Liver (tissue), 9 donors: ENCODE measurements around the gene GLIS1. TPM values are rescaled to one million over a fixed set of nuclear protein-coding genes. Genes with fewer than 3 reads are reported as not detected.
"Not testable (repeated sequence)": the region's sequence is repeated elsewhere in the genome, so short reads cannot be mapped to it uniquely, and the experiment has no call there.

Source experiments
- DNase-seq: peaks from one replicate; pipeline ENCODE4 v3.0.0-alpha.2; 2017; ENCODE audit warnings: low spot score
- H3K27ac ChIP-seq, 2 donors: one replicate each; pipeline ENCODE4 v1.7.0; 2013; ENCODE audit warnings: inconsistent platforms in 2 of 2, low read length in 2 of 2, control low read depth in 1 of 2, low read depth in 1 of 2, mild to moderate bottlenecking in 1 of 2
- H3K27me3 ChIP-seq, 4 donors: one replicate each; pipeline versions ENCODE4 v1.6.1 to v1.7.0; 2013; ENCODE audit warnings: low read length in 3 of 4, inconsistent platforms in 1 of 4, mild to moderate bottlenecking in 1 of 4, moderate library complexity in 1 of 4; ENCODE audit not compliant: control insufficient read depth in 4 of 4, insufficient read depth in 4 of 4
- H3K36me3 ChIP-seq, 4 donors: one replicate each; pipeline versions ENCODE4 v1.6.1 to v1.7.0; 2013; ENCODE audit warnings: low read length in 3 of 4, mild to moderate bottlenecking in 3 of 4, low read depth in 1 of 4, moderate library complexity in 1 of 4; ENCODE audit not compliant: control insufficient read depth in 4 of 4, insufficient read depth in 3 of 4
- H3K4me1 ChIP-seq, 4 donors: one replicate each; pipeline versions ENCODE4 v1.6.1 to v1.7.0; 2013; ENCODE audit warnings: low read length in 3 of 4, mild to moderate bottlenecking in 3 of 4, moderate library complexity in 1 of 4; ENCODE audit not compliant: control insufficient read depth in 4 of 4, insufficient read depth in 4 of 4
- H3K4me3 ChIP-seq, 3 donors: one replicate each; pipeline versions ENCODE4 v1.6.1 to v1.7.0; 2013; ENCODE audit warnings: low read length in 3 of 3, control low read depth in 1 of 3, low read depth in 1 of 3, mild to moderate bottlenecking in 1 of 3
- H3K9ac ChIP-seq, 2 donors: one replicate each; pipeline ENCODE4 v1.7.0; 2013; ENCODE audit warnings: low read length in 2 of 2, mild to moderate bottlenecking in 2 of 2, moderate library complexity in 2 of 2, control low read depth in 1 of 2, low read depth in 1 of 2
- H3K9me3 ChIP-seq, 4 donors: one replicate each; pipeline versions ENCODE4 v1.6.1 to v1.7.0; 2013; ENCODE audit warnings: low read length in 3 of 4; ENCODE audit not compliant: control insufficient read depth in 4 of 4
- EGR1 ChIP-seq, 2 donors: IDR thresholded peaks; 2 replicates each; pipeline ENCODE4 v1.6.1; 2016 to 2018; ENCODE audit warnings: antibody characterized with exemption in 2 of 2, low read depth in 2 of 2
- FOXA1 ChIP-seq: IDR thresholded peaks from 2 replicates; pipeline ENCODE4 v1.6.1; 2016; ENCODE audit warnings: antibody characterized with exemption
- FOXA2 ChIP-seq: IDR thresholded peaks from 2 replicates; pipeline ENCODE4 v1.6.1; 2016; ENCODE audit warnings: antibody characterized with exemption
- GABPA ChIP-seq, 2 donors: IDR thresholded peaks in 1 of 2; conservative IDR thresholded peaks in 1 of 2; 2 replicates each; pipeline ENCODE4 v1.6.1; 2016; ENCODE audit warnings: antibody characterized with exemption in 2 of 2, mild to moderate bottlenecking in 1 of 2, moderate library complexity in 1 of 2
- HNF4A ChIP-seq, 2 donors: conservative IDR thresholded peaks; 2 replicates each; pipeline ENCODE4 v1.6.1; 2016; ENCODE audit warnings: antibody characterized with exemption in 2 of 2, mild to moderate bottlenecking in 2 of 2
- HNF4G ChIP-seq: IDR thresholded peaks from 2 replicates; pipeline ENCODE4 v1.6.1; 2016; ENCODE audit warnings: antibody characterized with exemption
- RAD21 ChIP-seq, 2 donors: IDR thresholded peaks; 2 replicates each; pipeline ENCODE4 v1.6.1; 2016; ENCODE audit warnings: antibody characterized with exemption in 2 of 2, mild to moderate bottlenecking in 2 of 2
- RXRA ChIP-seq, 2 donors: IDR thresholded peaks; 2 replicates each; pipeline ENCODE4 v1.6.1; 2017 to 2018; ENCODE audit warnings: antibody characterized with exemption in 2 of 2, mild to moderate bottlenecking in 1 of 2
- SP1 ChIP-seq: IDR thresholded peaks from 2 replicates; pipeline ENCODE4 v1.6.1; 2018; ENCODE audit warnings: antibody characterized with exemption, mild to moderate bottlenecking
- TAF1 ChIP-seq: conservative IDR thresholded peaks from 2 replicates; pipeline ENCODE4 v1.6.1; 2016; ENCODE audit warnings: antibody characterized with exemption, mild to moderate bottlenecking
- WGBS: extraction: QIAGEN DNeasy Blood & Tissue Kit; methylation state at CpG from one replicate; pipeline ENCODE4 v1.1.7; 2013; 5-methylcytosine and 5-hydroxymethylcytosine counted together
- polyA plus RNA-seq, 2 donors: library from polyadenylated mRNA; stranded (reverse) in 1 of 2; unstranded in 1 of 2; fragments of 200-250 nt in 1 of 2; fragments of >200 nt in 1 of 2; fragmentation: Nextera tagmentation in 1 of 2; extraction: Ambion mirVana in 1 of 2; gene quantifications; one replicate each; pipeline versions ENCODE4 v1.2.1 to v1.2.3, GENCODE V29; 2013 to 2015
- total RNA-seq, 2 donors: library from RNA; depleted of rRNA; stranded (reverse); fragments of >200 nt; gene quantifications; one replicate each; pipeline ENCODE4 v1.2.3, GENCODE V29; 2014
- TF ChIP-seq, protein P1 (sequence below): IDR thresholded peaks from 2 replicates; pipeline ENCODE4 v1.6.1; 2016; ENCODE audit warnings: antibody characterized with exemption, mild to moderate bottlenecking
- TF ChIP-seq, protein P2 (sequence below): fragments of 150-350 bp; IDR thresholded peaks from 2 replicates; pipeline ENCODE4 v1.5.1; 2017; ENCODE audit warnings: improper control_type of control experiment, low read depth, low read length; ENCODE audit not compliant: missing input control
- donor health status: healthy.
- donor health status: healthy.
- donor health status: healthy.
- donor health status: healthy.
- donor health status: healthy.

Gene GLIS1
- total and polyA plus RNA-seq, 4 donors = under 0.01 to 0.05 TPM; not detected in 2

- DNase-seq = no peak
- no peak overlapping the region for H3K27ac ChIP-seq
- no peaks in the 10 kb centered on the region for H3K9me3 ChIP-seq
- peaks cover 0 to 3% (median 0%) of the 10 kb centered on the region in 4 donors for H3K27me3 ChIP-seq
- no peak overlapping the region for H3K4me3 ChIP-seq
- TF ChIP-seq, protein P1, sequence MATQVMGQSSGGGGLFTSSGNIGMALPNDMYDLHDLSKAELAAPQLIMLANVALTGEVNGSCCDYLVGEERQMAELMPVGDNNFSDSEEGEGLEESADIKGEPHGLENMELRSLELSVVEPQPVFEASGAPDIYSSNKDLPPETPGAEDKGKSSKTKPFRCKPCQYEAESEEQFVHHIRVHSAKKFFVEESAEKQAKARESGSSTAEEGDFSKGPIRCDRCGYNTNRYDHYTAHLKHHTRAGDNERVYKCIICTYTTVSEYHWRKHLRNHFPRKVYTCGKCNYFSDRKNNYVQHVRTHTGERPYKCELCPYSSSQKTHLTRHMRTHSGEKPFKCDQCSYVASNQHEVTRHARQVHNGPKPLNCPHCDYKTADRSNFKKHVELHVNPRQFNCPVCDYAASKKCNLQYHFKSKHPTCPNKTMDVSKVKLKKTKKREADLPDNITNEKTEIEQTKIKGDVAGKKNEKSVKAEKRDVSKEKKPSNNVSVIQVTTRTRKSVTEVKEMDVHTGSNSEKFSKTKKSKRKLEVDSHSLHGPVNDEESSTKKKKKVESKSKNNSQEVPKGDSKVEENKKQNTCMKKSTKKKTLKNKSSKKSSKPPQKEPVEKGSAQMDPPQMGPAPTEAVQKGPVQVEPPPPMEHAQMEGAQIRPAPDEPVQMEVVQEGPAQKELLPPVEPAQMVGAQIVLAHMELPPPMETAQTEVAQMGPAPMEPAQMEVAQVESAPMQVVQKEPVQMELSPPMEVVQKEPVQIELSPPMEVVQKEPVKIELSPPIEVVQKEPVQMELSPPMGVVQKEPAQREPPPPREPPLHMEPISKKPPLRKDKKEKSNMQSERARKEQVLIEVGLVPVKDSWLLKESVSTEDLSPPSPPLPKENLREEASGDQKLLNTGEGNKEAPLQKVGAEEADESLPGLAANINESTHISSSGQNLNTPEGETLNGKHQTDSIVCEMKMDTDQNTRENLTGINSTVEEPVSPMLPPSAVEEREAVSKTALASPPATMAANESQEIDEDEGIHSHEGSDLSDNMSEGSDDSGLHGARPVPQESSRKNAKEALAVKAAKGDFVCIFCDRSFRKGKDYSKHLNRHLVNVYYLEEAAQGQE = no peak
- TF ChIP-seq TAF1 = no peak
- no peak for TF ChIP-seq FOXA2
- TF ChIP-seq HNF4A (conservative IDR thresholded peaks at IDR 0.05) = no peak
- no peak for TF ChIP-seq GABPA (IDR thresholded peaks at IDR 0.05 in 1 of 2, conservative IDR thresholded peaks at IDR 0.05 in 1 of 2)
- TF ChIP-seq FOXA1 = no peak
- no peak for TF ChIP-seq HNF4G
- no peak for TF ChIP-seq RAD21 (IDR thresholded peaks at IDR 0.05)
- TF ChIP-seq, protein P2, sequence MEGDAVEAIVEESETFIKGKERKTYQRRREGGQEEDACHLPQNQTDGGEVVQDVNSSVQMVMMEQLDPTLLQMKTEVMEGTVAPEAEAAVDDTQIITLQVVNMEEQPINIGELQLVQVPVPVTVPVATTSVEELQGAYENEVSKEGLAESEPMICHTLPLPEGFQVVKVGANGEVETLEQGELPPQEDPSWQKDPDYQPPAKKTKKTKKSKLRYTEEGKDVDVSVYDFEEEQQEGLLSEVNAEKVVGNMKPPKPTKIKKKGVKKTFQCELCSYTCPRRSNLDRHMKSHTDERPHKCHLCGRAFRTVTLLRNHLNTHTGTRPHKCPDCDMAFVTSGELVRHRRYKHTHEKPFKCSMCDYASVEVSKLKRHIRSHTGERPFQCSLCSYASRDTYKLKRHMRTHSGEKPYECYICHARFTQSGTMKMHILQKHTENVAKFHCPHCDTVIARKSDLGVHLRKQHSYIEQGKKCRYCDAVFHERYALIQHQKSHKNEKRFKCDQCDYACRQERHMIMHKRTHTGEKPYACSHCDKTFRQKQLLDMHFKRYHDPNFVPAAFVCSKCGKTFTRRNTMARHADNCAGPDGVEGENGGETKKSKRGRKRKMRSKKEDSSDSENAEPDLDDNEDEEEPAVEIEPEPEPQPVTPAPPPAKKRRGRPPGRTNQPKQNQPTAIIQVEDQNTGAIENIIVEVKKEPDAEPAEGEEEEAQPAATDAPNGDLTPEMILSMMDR = no peak
- TF ChIP-seq EGR1 (IDR thresholded peaks at IDR 0.05; ENCODE audit: low read depth in 2 of 2) = no peak
- TF ChIP-seq RXRA (IDR thresholded peaks at IDR 0.05) = no peak
- TF ChIP-seq SP1 = no peak
- H3K9ac ChIP-seq = no peak overlapping the region
- no peaks in the 10 kb centered on the region for H3K4me1 ChIP-seq
- no peaks in the 10 kb centered on the region for H3K36me3 ChIP-seq
- WGBS = 96% methylated on average over 3 of the region's 3 CpGs
These were observed 182.2 kb downstream of the GLIS1 start for GRCh38 chr1:53556657-53557227.

GRCh38 chr1:53555620-53556326 lies 183.2 kb downstream of the GLIS1 start:
- H3K27me3 ChIP-seq, H3K36me3 ChIP-seq, H3K9me3 ChIP-seq, H3K9ac ChIP-seq, H3K4me1 ChIP-seq, H3K27ac ChIP-seq, DNase-seq, H3K4me3 ChIP-seq: not testable (repeated sequence)
- WGBS = 92% methylated on average over 2 of the region's 2 CpGs
